HCT116 (cell line): ENCODE measurements around the gene KCNC1. TPM values are rescaled to one million over a fixed set of nuclear protein-coding genes. Genes with fewer than 3 reads are reported as not detected.

Source experiments
- ATAC-seq: fragments of 200-7000 bp; cut with Tn5 transposase; 2 replicates; pipeline ENCODE4 v1.9.1; 2020; ENCODE audit warnings: mild to moderate bottlenecking, moderate library complexity
- BruUV-seq: library from RNA; stranded (reverse); fragments of 400-500 nt; replicated peaks from 2 replicates; lab custom pipeline; 2021; lab: Mats Ljungman, UMichigan
- CTCF ChIA-PET: fragments of 300-600 bp; sonication (Branson Sonifier 250); formaldehyde crosslinking; loops from one replicate; lab custom pipeline; 2021; ENCODE audit warnings: antibody characterized with exemption; lab: Charles Lee
- POLR2A ChIA-PET: fragments of 300-600, 350-600 bp; sonication (Branson Sonifier 250); formaldehyde crosslinking; loops from one replicate; lab custom pipeline; 2021; ENCODE audit warnings: antibody characterized with exemption; lab: Charles Lee
- RAD21 ChIA-PET, 2 experiments: fragments of 300-600 bp; sonication (Branson Sonifier 250); formaldehyde crosslinking; loops; one replicate each; lab custom pipeline; 2023; ENCODE audit warnings: low total read pairs in 2 of 2; ENCODE audit not compliant: uncharacterized antibody in 2 of 2, unreplicated experiment in 2 of 2, low non-redundant PET in 1 of 2; lab: Charles Lee
- DNase-seq: peaks from one replicate; pipeline ENCODE4 v3.0.0-alpha.2; 2010; ENCODE audit warnings: low read depth, low spot score
- H2AFZ ChIP-seq: fragments of 200-600 bp; shearing (Covaris generic), sonication (generic); 2 replicates; pipeline ENCODE4 v1.6.1; 2017; ENCODE audit warnings: low read depth, mixed run types, mixed read lengths, antibody characterized with exemption, low read length; ENCODE audit not compliant: poor library complexity, severe bottlenecking
- H3K27ac ChIP-seq: 2 replicates; pipeline ENCODE4 v1.5.1; 2012; ENCODE audit warnings: low read depth, low read length
- H3K27me3 ChIP-seq: fragments of 200-600 bp; sonication (generic); 2 replicates; pipeline ENCODE4 v1.6.1; 2016; ENCODE audit warnings: mixed run types, low read length, mixed read lengths; ENCODE audit not compliant: insufficient read depth
- H3K36me3 ChIP-seq, 2 experiments: fragments of 200-500 bp in 1 of 2; fragments of 200-600 bp in 1 of 2; sonication (Bioruptor generic) in 1 of 2; sonication (generic) in 1 of 2; 2 replicates each; pipeline versions ENCODE4 v1.5.1 to v1.6.1; 2014 to 2016; ENCODE audit warnings: low read length in 2 of 2, inconsistent platforms in 1 of 2, mixed read lengths in 1 of 2, mixed run types in 1 of 2; ENCODE audit not compliant: insufficient read depth in 2 of 2, control insufficient read depth in 1 of 2
- H3K4me1 ChIP-seq, 2 experiments: fragments of 200-600 bp in 1 of 2; sonication (generic) in 1 of 2; 2 replicates each; pipeline versions ENCODE4 v1.5.1 to v1.6.1; 2012 to 2017; ENCODE audit warnings: low read length in 2 of 2, inconsistent platforms in 1 of 2, mild to moderate bottlenecking in 1 of 2, mixed read lengths in 1 of 2, mixed run types in 1 of 2, moderate library complexity in 1 of 2; ENCODE audit not compliant: insufficient read depth in 2 of 2, control insufficient read depth in 1 of 2
- H3K4me2 ChIP-seq: fragments of 200-600 bp; sonication (generic); 2 replicates; pipeline ENCODE4 v1.6.1; 2017; ENCODE audit warnings: mixed run types, low read length, mixed read lengths
- H3K4me3 ChIP-seq, 2 experiments: fragments of 200-600 bp in 1 of 2; sonication (generic) in 1 of 2; replicated peaks in 1 of 2; 2 replicates each; pipeline ENCODE4 v1.5.1; 2011 to 2016; ENCODE audit warnings: low read length in 2 of 2, control low read depth in 1 of 2, low read depth in 1 of 2, mild to moderate bottlenecking in 1 of 2, mixed read lengths in 1 of 2, mixed run types in 1 of 2
- H3K79me2 ChIP-seq: fragments of 200-600 bp; sonication (generic); 2 replicates; pipeline ENCODE4 v1.6.1; 2017; ENCODE audit warnings: mild to moderate bottlenecking, mixed run types, low read length, moderate library complexity, mixed read lengths; ENCODE audit not compliant: insufficient read depth
- H3K9ac ChIP-seq: fragments of 200-600 bp; sonication (generic); 2 replicates; pipeline ENCODE4 v1.6.1; 2016; ENCODE audit warnings: low read length, mixed read lengths
- H3K9me2 ChIP-seq: fragments of 200-600 bp; sonication (generic), shearing (Covaris generic); 2 replicates; pipeline ENCODE4 v1.6.1; 2017; ENCODE audit warnings: mixed run types, mild to moderate bottlenecking, moderate library complexity; ENCODE audit not compliant: insufficient read depth
- H3K9me3 ChIP-seq, 2 experiments: fragments of 200-500 bp in 1 of 2; fragments of 200-600 bp in 1 of 2; sonication (Bioruptor generic) in 1 of 2; sonication (generic) in 1 of 2; 2 replicates each; pipeline ENCODE4 v1.6.1; 2014 to 2017; ENCODE audit warnings: low read length in 2 of 2, mixed read lengths in 2 of 2, inconsistent platforms in 1 of 2, low read depth in 1 of 2, mild to moderate bottlenecking in 1 of 2, mixed run types in 1 of 2, moderate library complexity in 1 of 2; ENCODE audit not compliant: control insufficient read depth in 1 of 2, insufficient read depth in 1 of 2
- H4K20me1 ChIP-seq: fragments of 200-600 bp; sonication (generic), shearing (Covaris generic); 2 replicates; pipeline ENCODE4 v1.6.1; 2017; ENCODE audit warnings: mixed run types, mild to moderate bottlenecking, moderate library complexity; ENCODE audit not compliant: insufficient read depth
- ATF3 ChIP-seq: IDR thresholded peaks from 2 replicates; pipeline ENCODE4 v1.6.1; 2012
- CTCF ChIP-seq, 3 experiments: fragments of 200-600 bp in 1 of 3; sonication (generic) in 1 of 3; IDR thresholded peaks in 2 of 3; conservative IDR thresholded peaks in 1 of 3; 2 replicates each; pipeline ENCODE4 v1.5.1; 2012 to 2017; ENCODE audit warnings: low read depth in 2 of 3, low read length in 2 of 3, antibody characterized with exemption in 1 of 3, borderline replicate concordance in 1 of 3, control low read depth in 1 of 3, mild to moderate bottlenecking in 1 of 3, mixed read lengths in 1 of 3, mixed run types in 1 of 3, moderate library complexity in 1 of 3; ENCODE audit not compliant: insufficient read depth in 1 of 3
- EGR1 ChIP-seq: IDR thresholded peaks from 2 replicates; pipeline ENCODE4 v1.6.1; 2012; ENCODE audit warnings: low read depth
- EZH2 ChIP-seq: fragments of 200-600 bp; sonication (generic); IDR thresholded peaks from 2 replicates; pipeline ENCODE4 v1.6.1; 2017; ENCODE audit warnings: antibody characterized with exemption, mixed run types
- JUND ChIP-seq: IDR thresholded peaks from 2 replicates; pipeline ENCODE4 v1.6.1; 2012
- SIN3A ChIP-seq: IDR thresholded peaks from 2 replicates; pipeline ENCODE4 v1.6.1; 2012; ENCODE audit warnings: low read depth
- SRF ChIP-seq: IDR thresholded peaks from 2 replicates; pipeline ENCODE4 v1.6.1; 2012; ENCODE audit warnings: low read depth
- TCF7L2 ChIP-seq: IDR thresholded peaks from 2 replicates; pipeline ENCODE4 v1.7.0; 2011; ENCODE audit warnings: borderline replicate concordance, inconsistent platforms; ENCODE audit not compliant: insufficient read depth, insufficient read length; ENCODE audit errors: extremely low read depth
- ZNF274 ChIP-seq: fragments of 200-500 bp; sonication (Bioruptor generic); IDR thresholded peaks from 2 replicates; pipeline ENCODE4 v1.6.1; 2014; ENCODE audit warnings: mild to moderate bottlenecking, low read depth, low read length, inconsistent platforms
- intact Hi-C: fragments of 100-400 bp; cut with micrococcal nuclease; formaldehyde crosslinking; loops from 2 replicates; pipeline ENCODE4 v1.10.0; 2022
- total RNA-seq: library from RNA; stranded (reverse); gene quantifications from one replicate; pipeline ENCODE4 v1.2.1, GENCODE V29; 2021; ENCODE audit not compliant: unreplicated experiment

The KCNC1 gene
- total RNA-seq, 1 experiment from 2014 or later, result 0.12 TPM

- no TSS peak for BruUV-seq
- ATAC-seq (no peak), DNase-seq (no peak)
- no peaks in the 10 kb centered on the region for H3K9me2 ChIP-seq
- H3K4me2 ChIP-seq, result no peak overlapping the region
- no peaks in the 10 kb centered on the region for H3K36me3 ChIP-seq
- intact Hi-C loops, result no loop called here
- no peak overlapping the region for H3K9ac ChIP-seq
- TF ChIP-seq JUND, result no peak
- no peak for TF ChIP-seq SIN3A
- TF ChIP-seq, all 23 proteins: peak for 0
- Histone ChIP-seq H4K20me1 (no peaks in the 10 kb centered on the region), H3K27ac (no peak overlapping the region), H3K9me3 (no peaks in the 10 kb centered on the region), H3K4me3 (no peak overlapping the region), H3K79me2 (no peaks in the 10 kb centered on the region), H2AFZ (no peak overlapping the region), H3K27me3 (no peaks in the 10 kb centered on the region), H3K4me1 (0 out of 4 replicates have a peak, but pooled peaks cover 0 to 5% of the 10 kb centered on the region in 2 experiments)
- ChIA-PET RAD21 (no interaction called here), POLR2A (no interaction called here), CTCF (no interaction called here)
Measured at GRCh38 chr11:17744151-17744940, 9.8 kb downstream of the KCNC1 start.

GRCh38 chr11:17745023-17745772, 10.6 kb downstream of the KCNC1 start:
- ChIA-PET CTCF (no interaction called here), RAD21 (no interaction called here), POLR2A (no interaction called here)
- H3K4me3 ChIP-seq, result no peak overlapping the region
- ATAC-seq (no peak), DNase-seq (no peak)
- no peaks in the 10 kb centered on the region for H4K20me1 ChIP-seq
- no peaks in the 10 kb centered on the region for H3K9me2 ChIP-seq
- no peak overlapping the region for H3K9ac ChIP-seq
- H3K36me3 ChIP-seq, result no peaks in the 10 kb centered on the region
- intact Hi-C loops, result no loop called here
- H3K27me3 ChIP-seq, result no peaks in the 10 kb centered on the region
- no peaks in the 10 kb centered on the region for H3K9me3 ChIP-seq
- H3K27ac ChIP-seq, result no peak overlapping the region
- no peak overlapping the region for H2AFZ ChIP-seq
- no TSS peak for BruUV-seq
- H3K79me2 ChIP-seq, result no peaks in the 10 kb centered on the region
- H3K4me1 ChIP-seq, result 0 out of 4 replicates have a peak, but pooled peaks cover 0 to 5% of the 10 kb centered on the region in 2 experiments
- no peak overlapping the region for H3K4me2 ChIP-seq
- TF ChIP-seq EZH2 (no peak), TCF7L2 (no peak), ZNF274 (no peak), EGR1 (no peak), CTCF (IDR thresholded peaks at IDR 0.05 in 2 of 3, conservative IDR thresholded peaks at IDR 0.05 in 1 of 3; ENCODE audit: borderline replicate concordance in 1 of 3, insufficient read depth in 1 of 3, low read depth in 2 of 3, low read length in 2 of 3) (no peak), ATF3 (no peak), SRF (no peak)
